ENCODE measurements around the gene USP25. TPM values are rescaled to one million over a fixed set of nuclear protein-coding genes. Genes with fewer than 3 reads are reported as not detected.

USP25 gene
- total RNA-seq, 2 experiments from 2014 or later, result 34.1 to 34.6 TPM

GRCh38 chr21:15701830-15702229 lies 28.0 kb upstream of the USP25 start:
- H3K4me3 Mint-ChIP-seq, result no peak overlapping the region
- H3K9me3 Mint-ChIP-seq, result peaks cover 5% of the 10 kb centered on the region
- H3K27ac Mint-ChIP-seq, result no peak overlapping the region
- POLR2A ChIA-PET, result no interaction called here
- no peak for TF ChIP-seq CTCF (IDR thresholded peaks at IDR 0.05)
- H3K27me3 Mint-ChIP-seq, result no peaks in the 10 kb centered on the region
- no peak for ATAC-seq
- intact Hi-C loops (cut with micrococcal nuclease), result no loop called here
- no peaks in the 10 kb centered on the region for H3K36me3 Mint-ChIP-seq (ENCODE audit: low read depth)
- H3K4me1 Mint-ChIP-seq (ENCODE audit: low read depth), result no peaks in the 10 kb centered on the region
- no peak for DNase-seq
- CTCF ChIA-PET, result no interaction called here

GRCh38 chr21:15703932-15704331 lies 25.9 kb upstream of the USP25 start:
- no peak for TF ChIP-seq CTCF (IDR thresholded peaks at IDR 0.05)
- DNase-seq (no peak), ATAC-seq (no peak)
- H3K27me3 Mint-ChIP-seq, result no peaks in the 10 kb centered on the region
- peaks cover 5% of the 10 kb centered on the region for H3K9me3 Mint-ChIP-seq
- ChIA-PET POLR2A (no interaction called here), CTCF (no interaction called here)
- H3K4me3 Mint-ChIP-seq, result no peak overlapping the region
- no peaks in the 10 kb centered on the region for H3K4me1 Mint-ChIP-seq (ENCODE audit: low read depth)
- no peak overlapping the region for H3K27ac Mint-ChIP-seq
- intact Hi-C loops (cut with micrococcal nuclease), result no loop called here
- H3K36me3 Mint-ChIP-seq (ENCODE audit: low read depth), result no peaks in the 10 kb centered on the region

GRCh38 chr21:15706696-15707095 lies 23.1 kb upstream of the USP25 start:
- ChIA-PET CTCF (no interaction called here), POLR2A (no interaction called here)
- intact Hi-C loops (cut with micrococcal nuclease), result no loop called here
- DNase-seq (no peak), ATAC-seq (no peak)
- Mint-ChIP-seq H3K4me1 (ENCODE audit: low read depth) (no peaks in the 10 kb centered on the region), H3K27ac (no peak overlapping the region), H3K4me3 (no peak overlapping the region), H3K9me3 (peaks cover 5% of the 10 kb centered on the region), H3K36me3 (ENCODE audit: low read depth) (no peaks in the 10 kb centered on the region), H3K27me3 (peaks cover 6% of the 10 kb centered on the region)
- no peak for TF ChIP-seq CTCF (IDR thresholded peaks at IDR 0.05)

- Mint-ChIP-seq H3K36me3 (ENCODE audit: low read depth) (no peaks in the 10 kb centered on the region), H3K4me1 (ENCODE audit: low read depth) (no peaks in the 10 kb centered on the region)
- POLR2A ChIA-PET, result no interaction called here
Measured at GRCh38 chr21:15713412-15713811, 16.4 kb upstream of the USP25 start.

GRCh38 chr21:15718711-15719110 lies 11.1 kb upstream of the USP25 start:
- H3K9me3 Mint-ChIP-seq, result no peaks in the 10 kb centered on the region
- DNase-seq (no peak), ATAC-seq (no peak)
- H3K36me3 Mint-ChIP-seq (ENCODE audit: low read depth), result no peaks in the 10 kb centered on the region
- CTCF ChIA-PET, result no interaction called here
- H3K27ac Mint-ChIP-seq, result no peak overlapping the region
- H3K4me3 Mint-ChIP-seq, result no peak overlapping the region
- intact Hi-C loops (cut with micrococcal nuclease), result no loop called here
- no peaks in the 10 kb centered on the region for H3K27me3 Mint-ChIP-seq
- H3K4me1 Mint-ChIP-seq (ENCODE audit: low read depth), result no peaks in the 10 kb centered on the region
- POLR2A ChIA-PET, result no interaction called here
- no peak for TF ChIP-seq CTCF (IDR thresholded peaks at IDR 0.05)

More at GRCh38 chr21:15713412-15713811, 16.4 kb upstream of the USP25 start:
- Mint-ChIP-seq H3K27ac (no peak overlapping the region), H3K27me3 (peaks cover 6% of the 10 kb centered on the region), H3K9me3 (no peaks in the 10 kb centered on the region), H3K4me3 (no peak overlapping the region)
- CTCF ChIA-PET, result no interaction called here
- TF ChIP-seq CTCF (IDR thresholded peaks at IDR 0.05), result no peak
- ATAC-seq (no peak), DNase-seq (no peak)
- intact Hi-C loops (cut with micrococcal nuclease), result no loop called here

All from activated CD8-positive, alpha-beta T cell treated with anti-CD3 and anti-CD28 coated beads for 36 hours (primary cell).